NCI-H187 treated with DMSO at 0.1 percent for 48 hours (cell line): ENCODE measurements around the gene MYO3B.

ENCODE experiments used
- DNase-seq: peaks from one replicate; lab custom pipeline; 2025; lab: John Stamatoyannopoulos, UW

MYO3B gene

GRCh38 chr2:170695521-170696410 is 517.8 kb downstream of the MYO3B start:
- DNase-seq = no peak

- no peak for DNase-seq
Measured at GRCh38 chr2:170696948-170697347, 519.0 kb downstream of the MYO3B start.

GRCh38 chr2:170701011-170701410 is 523.1 kb downstream of the MYO3B start:
- DNase-seq = no peak

GRCh38 chr2:170703776-170704476 is 526.0 kb downstream of the MYO3B start:
- DNase-seq = no peak
